KMS-11 (cell line): ENCODE results near the gene DRC3.
"Not testable (repeated sequence)": the region's sequence is repeated elsewhere in the genome, so short reads cannot be mapped to it uniquely, and the experiment has no call there.

Source experiments
- H2AFZ ChIP-seq: fragments of 200-600 bp; sonication (generic); 2 replicates; pipeline ENCODE4 v1.6.1; 2016; ENCODE audit warnings: antibody characterized with exemption, mixed run types, low read depth
- H3K27ac ChIP-seq: fragments of 200-600 bp; sonication (generic); 2 replicates; pipeline ENCODE4 v1.6.1; 2016; ENCODE audit warnings: mild to moderate bottlenecking, mixed run types
- H3K27me3 ChIP-seq: fragments of 200-600 bp; sonication (generic); 2 replicates; pipeline ENCODE4 v1.6.1; 2017; ENCODE audit warnings: mild to moderate bottlenecking, low read depth, mixed run types, moderate library complexity; ENCODE audit not compliant: insufficient read depth
- H3K36me3 ChIP-seq: fragments of 200-600 bp; sonication (generic); 2 replicates; pipeline ENCODE4 v1.6.1; 2017; ENCODE audit warnings: mild to moderate bottlenecking, mixed run types; ENCODE audit not compliant: insufficient read depth
- H3K4me1 ChIP-seq: fragments of 200-600 bp; sonication (generic); 2 replicates; pipeline ENCODE4 v1.6.1; 2016; ENCODE audit warnings: mild to moderate bottlenecking, low read depth, mixed run types; ENCODE audit not compliant: poor library complexity, severe bottlenecking
- H3K4me2 ChIP-seq: fragments of 200-600 bp; sonication (generic); 2 replicates; pipeline ENCODE4 v1.7.0; 2016; ENCODE audit warnings: mild to moderate bottlenecking, mixed run types
- H3K4me3 ChIP-seq: fragments of 200-600 bp; sonication (generic); IDR thresholded peaks from 2 replicates; pipeline ENCODE4 v1.6.1; 2017; ENCODE audit warnings: low read depth, low read length, mixed read lengths; ENCODE audit not compliant: insufficient read depth
- H3K79me2 ChIP-seq: fragments of 200-600 bp; sonication (generic); 2 replicates; pipeline ENCODE4 v1.6.1; 2016; ENCODE audit warnings: low read depth, mixed run types; ENCODE audit not compliant: insufficient read depth
- H3K9ac ChIP-seq: fragments of 200-600 bp; sonication (generic); 2 replicates; pipeline ENCODE4 v1.6.1; 2016; ENCODE audit warnings: mild to moderate bottlenecking, mixed run types
- H4K20me1 ChIP-seq: fragments of 200-600 bp; sonication (generic); 2 replicates; pipeline ENCODE4 v1.6.1; 2016; ENCODE audit warnings: mild to moderate bottlenecking, mixed run types; ENCODE audit not compliant: insufficient read depth
- TF ChIP-seq, protein P1 (sequence below): fragments of 200-600 bp; sonication (generic); conservative IDR thresholded peaks from 2 replicates; pipeline ENCODE4 v1.6.1; 2017; ENCODE audit warnings: low read depth, mild to moderate bottlenecking, antibody characterized with exemption, low read length, moderate library complexity, mixed read lengths

Gene DRC3

DNA sequence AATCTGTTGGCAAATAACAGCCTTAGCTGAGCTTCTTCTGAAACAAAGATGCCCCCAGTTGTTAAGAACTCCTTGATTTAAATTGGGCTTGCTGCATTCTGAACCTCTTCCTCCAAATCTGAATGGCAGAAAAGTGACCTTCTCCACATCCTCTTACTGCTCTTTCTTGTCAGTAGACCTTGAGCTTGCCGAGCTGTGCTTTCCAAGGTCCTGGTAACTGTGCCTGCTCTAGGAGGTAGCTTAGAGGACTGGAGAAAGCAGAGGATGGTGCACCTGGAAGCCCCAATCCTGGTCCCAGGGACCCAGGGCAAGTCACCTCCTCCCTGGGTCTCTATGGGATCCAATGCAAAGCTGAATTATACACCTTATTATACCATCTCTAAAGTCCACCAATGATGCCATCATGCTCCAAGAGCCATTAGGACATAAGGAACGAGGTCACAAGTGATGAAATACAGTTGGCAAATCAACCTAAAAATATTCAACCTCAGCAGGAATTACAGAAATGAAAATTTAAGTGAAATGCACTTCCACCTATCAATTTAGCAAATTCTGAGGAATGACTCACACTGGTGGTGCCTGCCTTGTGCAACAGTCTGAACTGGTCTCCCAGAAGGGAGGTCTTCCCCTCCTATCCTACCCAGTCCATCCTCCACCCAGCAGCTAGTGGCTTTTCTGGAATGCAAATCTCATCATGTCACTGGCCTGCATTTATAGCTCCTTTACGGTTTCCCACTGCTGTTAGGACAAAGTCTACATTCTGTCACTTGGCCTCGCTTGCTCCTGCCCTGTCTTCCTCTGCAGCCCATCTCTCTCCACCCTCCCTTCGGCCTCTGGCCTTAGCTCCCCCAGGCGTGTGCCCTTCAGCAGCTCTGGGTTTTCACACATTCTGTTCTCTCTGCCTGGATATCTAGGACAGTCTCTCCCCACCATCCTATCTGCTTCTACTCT is 37.1 kb upstream of the DRC3 start:
- no peak overlapping the region for H2AFZ ChIP-seq
- H3K4me2 ChIP-seq = no peak overlapping the region
- H4K20me1 ChIP-seq = no peaks in the 10 kb centered on the region
- H3K4me1 ChIP-seq = peaks cover 56% of the 10 kb centered on the region
- no peak overlapping the region for H3K4me3 ChIP-seq
- H3K79me2 ChIP-seq = no peaks in the 10 kb centered on the region
- TF ChIP-seq, protein P1, sequence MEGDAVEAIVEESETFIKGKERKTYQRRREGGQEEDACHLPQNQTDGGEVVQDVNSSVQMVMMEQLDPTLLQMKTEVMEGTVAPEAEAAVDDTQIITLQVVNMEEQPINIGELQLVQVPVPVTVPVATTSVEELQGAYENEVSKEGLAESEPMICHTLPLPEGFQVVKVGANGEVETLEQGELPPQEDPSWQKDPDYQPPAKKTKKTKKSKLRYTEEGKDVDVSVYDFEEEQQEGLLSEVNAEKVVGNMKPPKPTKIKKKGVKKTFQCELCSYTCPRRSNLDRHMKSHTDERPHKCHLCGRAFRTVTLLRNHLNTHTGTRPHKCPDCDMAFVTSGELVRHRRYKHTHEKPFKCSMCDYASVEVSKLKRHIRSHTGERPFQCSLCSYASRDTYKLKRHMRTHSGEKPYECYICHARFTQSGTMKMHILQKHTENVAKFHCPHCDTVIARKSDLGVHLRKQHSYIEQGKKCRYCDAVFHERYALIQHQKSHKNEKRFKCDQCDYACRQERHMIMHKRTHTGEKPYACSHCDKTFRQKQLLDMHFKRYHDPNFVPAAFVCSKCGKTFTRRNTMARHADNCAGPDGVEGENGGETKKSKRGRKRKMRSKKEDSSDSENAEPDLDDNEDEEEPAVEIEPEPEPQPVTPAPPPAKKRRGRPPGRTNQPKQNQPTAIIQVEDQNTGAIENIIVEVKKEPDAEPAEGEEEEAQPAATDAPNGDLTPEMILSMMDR = no peak
- no peaks in the 10 kb centered on the region for H3K27me3 ChIP-seq
- H3K27ac ChIP-seq = no peak overlapping the region
- H3K9ac ChIP-seq = no peak overlapping the region
- H3K36me3 ChIP-seq = no peaks in the 10 kb centered on the region

DNA sequence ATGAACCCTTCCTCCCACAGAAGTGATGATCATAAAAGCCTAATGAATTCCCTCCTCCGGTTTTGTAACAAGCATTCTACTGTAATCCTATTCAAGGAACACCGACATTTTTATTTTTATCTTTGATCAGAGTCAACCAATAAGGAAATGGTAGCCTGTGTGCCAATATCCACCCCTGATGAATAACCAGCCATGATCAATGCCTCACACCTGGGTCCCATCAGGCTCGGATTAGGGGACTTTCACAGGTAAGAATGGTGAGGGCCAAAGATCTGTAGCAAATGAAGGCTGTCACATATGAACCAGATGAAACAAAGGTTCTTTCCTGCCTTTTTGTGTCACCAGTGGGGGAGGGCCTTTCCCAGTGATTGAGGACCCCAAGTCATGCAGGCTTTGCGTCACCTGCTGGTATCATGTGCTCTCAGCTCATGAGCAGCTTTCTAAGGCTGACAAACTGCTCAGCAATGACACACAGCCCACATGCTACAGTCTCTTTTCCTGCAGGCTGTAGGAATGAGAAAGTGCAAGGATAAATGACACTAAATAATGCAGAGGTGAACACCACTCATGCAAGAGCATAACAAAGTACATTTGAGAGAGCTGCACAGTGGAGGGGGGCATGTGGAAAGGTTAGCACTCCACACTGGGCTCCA is 35.3 kb upstream of the DRC3 start:
- Histone ChIP-seq H3K4me1 (peaks cover 63% of the 10 kb centered on the region), H3K79me2 (no peaks in the 10 kb centered on the region), H3K9ac (no peak overlapping the region), H3K36me3 (no peaks in the 10 kb centered on the region), H3K4me3 (no peak overlapping the region), H3K27ac (no peak overlapping the region), H4K20me1 (no peaks in the 10 kb centered on the region), H3K27me3 (no peaks in the 10 kb centered on the region), H2AFZ (no peak overlapping the region), H3K4me2 (peak overlapping the region; percentile 76; the same call in 1 of the 2 replicates)
- TF ChIP-seq, protein P1 = no peak

DNA sequence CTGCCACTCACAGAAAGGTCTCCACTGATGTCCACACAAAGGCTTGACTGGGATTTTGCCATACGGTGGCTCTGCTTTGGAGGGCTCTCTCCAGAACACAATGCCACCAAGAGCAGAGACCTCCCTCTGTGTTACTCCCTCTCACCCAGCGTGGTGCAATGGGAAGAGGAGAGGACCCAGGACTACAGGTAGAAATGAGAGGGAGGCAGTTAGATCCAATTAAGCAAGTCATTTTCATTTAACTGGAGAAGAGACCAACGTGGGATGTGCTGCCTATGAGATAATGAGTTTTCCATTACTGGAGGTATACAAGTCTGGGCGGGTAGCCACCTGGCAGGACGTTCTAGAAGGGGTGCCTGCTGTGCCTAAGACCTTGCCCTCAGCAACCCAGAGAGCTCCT is 34.7 kb upstream of the DRC3 start:
- peak overlapping the region; percentile 32; the same call in 1 of the 2 replicates for H3K27ac ChIP-seq
- no peaks in the 10 kb centered on the region for H3K79me2 ChIP-seq
- peaks cover 63% of the 10 kb centered on the region for H3K4me1 ChIP-seq
- no peak overlapping the region; the same call in 1 of the 2 replicates for H3K9ac ChIP-seq
- peak overlapping the region; percentile 76 for H3K4me2 ChIP-seq
- H3K27me3 ChIP-seq = no peaks in the 10 kb centered on the region
- no peak overlapping the region for H2AFZ ChIP-seq
- H3K4me3 ChIP-seq = no peak overlapping the region
- H3K36me3 ChIP-seq = no peaks in the 10 kb centered on the region
- TF ChIP-seq, protein P1 = no peak
- H4K20me1 ChIP-seq = no peaks in the 10 kb centered on the region

DNA sequence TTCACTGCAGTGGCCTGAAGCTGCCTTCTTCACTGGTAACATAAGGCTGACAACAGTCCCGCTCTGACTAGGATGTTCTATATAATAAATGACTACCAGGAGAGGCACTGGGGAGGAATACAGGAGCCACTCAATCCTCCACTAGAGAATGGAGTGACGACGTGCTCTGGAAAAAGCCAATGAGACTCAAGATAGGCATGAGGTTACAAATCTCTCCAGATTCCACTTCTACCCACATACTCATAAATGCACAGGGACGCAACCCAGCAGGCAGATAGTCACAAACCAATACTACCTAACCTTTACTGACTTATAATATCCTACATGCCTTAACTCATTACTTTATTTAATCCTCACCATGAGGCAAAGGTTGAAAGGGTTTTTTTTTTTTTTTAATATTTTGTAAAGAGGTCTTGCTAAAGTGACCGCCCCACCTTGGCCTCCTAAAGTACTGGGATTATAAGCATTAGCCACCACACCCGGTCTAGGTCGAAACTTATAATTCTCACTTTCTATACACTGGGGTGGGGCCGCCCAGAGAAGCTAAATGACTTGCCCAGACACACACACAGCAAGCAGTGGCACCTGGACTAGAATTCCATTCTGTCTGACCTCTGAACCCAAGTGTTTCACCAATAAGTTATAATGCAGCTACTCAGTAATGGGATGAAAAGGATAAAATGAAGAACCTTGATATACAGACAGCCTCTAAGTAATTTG is 34.1 kb upstream of the DRC3 start:
- no peaks in the 10 kb centered on the region for H3K36me3 ChIP-seq
- H3K4me1 ChIP-seq = peaks cover 64% of the 10 kb centered on the region
- peak overlapping the region; percentile 76 for H3K4me2 ChIP-seq
- H3K27ac ChIP-seq = peak overlapping the region; percentile 32; the same call in 1 of the 2 replicates
- H3K79me2 ChIP-seq = no peaks in the 10 kb centered on the region
- H4K20me1 ChIP-seq = no peaks in the 10 kb centered on the region
- no peaks in the 10 kb centered on the region for H3K27me3 ChIP-seq
- no peak overlapping the region; the same call in 1 of the 2 replicates for H3K9ac ChIP-seq
- H3K4me3 ChIP-seq = no peak overlapping the region
- H2AFZ ChIP-seq = no peak overlapping the region
- TF ChIP-seq, protein P1 = no peak

DNA sequence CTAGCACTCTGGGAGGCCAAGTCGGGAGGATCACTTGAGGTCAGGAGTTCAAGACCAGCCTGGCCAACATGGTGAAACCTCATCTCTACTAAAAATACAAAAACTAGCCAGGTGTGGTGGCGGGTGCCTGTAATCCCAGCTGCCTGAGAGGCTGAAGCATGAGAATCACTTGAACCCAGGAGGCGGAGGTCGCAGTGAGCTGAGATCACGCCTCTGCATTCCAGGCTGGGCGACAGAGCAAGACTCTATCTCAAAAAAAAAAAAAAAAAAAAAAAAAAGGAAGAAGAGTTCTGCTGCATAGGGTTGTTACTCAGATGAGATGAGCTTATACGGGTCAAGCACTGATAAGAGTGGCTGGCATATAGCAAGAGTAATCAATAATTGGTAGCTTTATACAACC is 32.7 kb upstream of the DRC3 start:
- H3K4me1 ChIP-seq = peaks cover 56% of the 10 kb centered on the region
- H3K79me2 ChIP-seq, H3K9ac ChIP-seq, H3K27me3 ChIP-seq, H3K4me3 ChIP-seq, H4K20me1 ChIP-seq, H2AFZ ChIP-seq, H3K27ac ChIP-seq, H3K36me3 ChIP-seq: not testable (repeated sequence)
- H3K4me2 ChIP-seq = peak overlapping the region; percentile 76; the same call in 1 of the 2 replicates
